GM18951 (cell line): ENCODE data around the gene WDR5.

Experiments used
- POLR2A ChIP-seq: IDR thresholded peaks from 4 replicates; pipeline ENCODE4 v1.6.1; 2011; ENCODE audit warnings: mild to moderate bottlenecking; ENCODE audit not compliant: insufficient read length, insufficient read depth; ENCODE audit errors: extremely low read depth
- in situ Hi-C: fragments of 300-500 bp; cut with MboI; formaldehyde crosslinking; loops from one replicate; pipeline ENCODE4 v1.12.0; 2022; ENCODE audit warnings: low sequenced_read_pairs, mixed read lengths, inconsistent platforms; ENCODE audit not compliant: unreplicated experiment

WDR5 gene

GRCh38 chr9:134187891-134188385, 52.1 kb downstream of the WDR5 start:
- no peak for TF ChIP-seq POLR2A
- in situ Hi-C loops: no loop called here

- in situ Hi-C loops: no loop called here
- no peak for TF ChIP-seq POLR2A
Observed at GRCh38 chr9:134188386-134189144, 52.7 kb downstream of the WDR5 start.

DNA sequence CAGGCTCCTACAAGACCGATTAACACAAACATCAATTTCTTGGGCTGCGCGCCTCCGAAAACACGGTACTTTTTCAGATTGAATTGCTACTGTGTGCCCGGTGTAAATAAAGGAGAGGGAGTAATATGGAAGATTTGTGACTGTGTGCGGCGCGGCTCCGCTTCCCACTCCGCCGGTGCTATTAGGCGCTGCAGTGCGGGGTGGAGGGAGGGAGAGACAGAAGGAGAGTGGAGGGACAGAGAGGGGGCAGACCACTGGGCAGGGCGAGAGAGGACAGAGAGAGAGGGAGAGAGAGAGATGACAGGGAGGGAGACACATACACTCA, 53.2 kb downstream of the WDR5 start:
- in situ Hi-C loops: no loop called here

DNA sequence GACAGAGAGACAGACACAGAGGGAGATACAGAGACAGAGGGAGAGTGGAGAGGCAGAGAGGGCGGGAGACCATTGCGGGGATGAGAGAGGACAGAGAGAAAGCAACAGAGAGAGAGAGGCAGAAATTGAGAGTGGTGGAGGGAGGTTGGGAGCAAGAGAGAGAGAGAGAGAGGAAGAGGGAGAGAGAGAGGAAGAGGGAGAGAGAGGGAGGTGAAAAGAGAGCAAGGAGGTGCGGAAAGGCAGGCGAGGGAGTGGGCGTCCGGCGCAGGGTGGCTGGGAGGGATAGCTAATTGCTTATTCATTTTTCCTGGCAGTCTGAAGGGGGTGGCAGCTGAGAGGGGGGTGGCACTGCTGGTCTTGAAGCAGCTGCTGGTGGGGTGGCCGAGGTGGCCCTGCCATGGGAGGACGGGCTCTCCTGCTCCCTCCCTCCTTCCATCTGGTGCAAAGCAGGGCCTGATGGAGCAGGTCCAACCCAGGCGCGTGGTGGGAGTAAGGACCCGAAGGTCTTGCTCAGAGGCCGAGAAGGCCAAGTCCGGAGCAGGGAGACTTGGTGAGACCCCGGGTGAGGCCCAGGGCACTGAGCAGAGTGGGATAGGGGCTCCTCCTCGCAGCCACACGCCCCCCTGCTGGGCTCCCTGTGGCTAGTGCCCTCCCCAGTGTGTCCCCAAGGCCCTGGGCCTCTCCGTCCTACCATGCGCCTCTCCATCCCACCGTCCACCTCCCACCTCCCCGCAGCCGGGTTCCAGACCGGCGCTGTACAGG, 53.8 kb downstream of the WDR5 start:
- in situ Hi-C loops: no loop called here
- no peak for TF ChIP-seq POLR2A

More for the DNA sequence above, 53.2 kb downstream of the WDR5 start:
- TF ChIP-seq POLR2A: no peak

DNA sequence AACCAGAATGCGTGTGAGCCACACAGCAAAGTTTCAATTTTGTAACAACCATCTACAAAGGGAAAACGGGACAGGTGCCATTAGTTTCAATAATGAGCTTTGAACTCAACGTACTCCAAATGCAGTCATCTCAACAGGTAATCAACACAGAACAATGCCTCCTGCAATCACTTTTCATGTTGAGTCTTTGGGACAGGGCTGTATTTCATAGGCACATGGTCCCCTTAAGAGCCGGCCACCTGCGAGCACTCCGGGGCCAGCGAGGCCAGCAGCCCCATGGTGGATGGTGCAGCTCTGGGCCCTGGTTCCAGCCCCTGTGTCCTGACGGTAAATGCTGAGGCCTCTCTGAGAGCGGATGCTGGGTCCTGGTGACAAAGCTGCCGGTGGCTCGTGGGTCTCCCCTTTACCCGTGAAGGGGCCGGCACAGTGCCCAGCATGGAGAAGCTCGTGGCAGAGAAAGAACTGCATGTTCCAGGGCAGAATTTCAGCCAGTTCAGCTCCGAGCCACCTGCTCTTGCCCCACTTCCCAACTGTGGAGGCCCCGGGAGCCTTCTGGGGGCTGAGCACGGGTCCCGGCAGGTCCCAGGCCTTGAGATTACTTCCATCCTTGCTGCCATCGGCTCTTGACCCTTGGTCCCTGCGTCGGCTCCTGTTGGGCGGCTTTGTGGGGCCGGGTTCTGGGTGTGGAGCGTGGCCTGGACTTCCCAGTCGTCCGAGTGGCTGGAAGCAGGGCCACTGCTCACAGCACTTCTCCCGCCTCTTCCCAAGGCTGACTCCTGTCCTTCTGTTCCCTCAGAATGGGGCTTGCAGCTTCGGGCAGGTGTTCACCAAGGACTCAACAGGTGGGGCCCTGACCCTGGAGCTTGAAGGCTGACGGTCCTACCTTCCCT, 54.6 kb downstream of the WDR5 start:
- TF ChIP-seq POLR2A: no peak
- in situ Hi-C loops: no loop called here

GRCh38 chr9:134191455-134192209, 55.8 kb downstream of the WDR5 start:
- in situ Hi-C loops: no loop called here

DNA sequence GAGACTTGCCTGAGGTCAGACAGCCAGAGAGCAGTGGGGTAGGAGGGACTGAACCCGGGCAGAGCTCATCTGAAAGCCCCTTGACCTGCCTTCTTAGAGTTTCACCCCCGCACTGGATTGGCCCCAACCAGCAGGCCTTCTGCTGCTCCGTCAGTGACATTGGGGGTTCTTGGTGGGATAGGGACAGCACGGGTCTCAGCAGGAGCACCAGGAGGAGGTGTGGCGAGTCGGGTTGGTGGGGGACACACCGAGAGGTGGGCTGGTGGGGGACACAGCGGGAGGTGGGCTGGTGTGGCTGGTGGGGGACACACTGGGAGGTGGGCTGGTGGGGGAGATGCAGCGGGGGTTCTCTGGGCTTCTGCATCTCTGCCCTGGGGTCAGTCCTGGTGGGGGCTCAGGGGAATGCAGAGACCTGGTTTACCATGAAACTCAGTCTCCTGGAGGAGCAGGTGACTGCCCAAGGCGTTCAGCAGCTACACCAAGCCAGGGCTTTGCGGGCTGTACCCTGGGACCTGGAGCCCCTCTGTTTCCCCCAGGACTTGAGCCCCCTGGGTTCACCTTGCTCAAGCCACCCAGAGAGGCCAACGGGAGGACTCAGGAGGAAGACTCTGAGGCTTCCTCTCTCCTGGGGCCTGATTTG, 56.5 kb downstream of the WDR5 start:
- in situ Hi-C loops: no loop called here
- no peak for TF ChIP-seq POLR2A

More at GRCh38 chr9:134191455-134192209, 55.8 kb downstream of the WDR5 start:
- no peak for TF ChIP-seq POLR2A

DNA sequence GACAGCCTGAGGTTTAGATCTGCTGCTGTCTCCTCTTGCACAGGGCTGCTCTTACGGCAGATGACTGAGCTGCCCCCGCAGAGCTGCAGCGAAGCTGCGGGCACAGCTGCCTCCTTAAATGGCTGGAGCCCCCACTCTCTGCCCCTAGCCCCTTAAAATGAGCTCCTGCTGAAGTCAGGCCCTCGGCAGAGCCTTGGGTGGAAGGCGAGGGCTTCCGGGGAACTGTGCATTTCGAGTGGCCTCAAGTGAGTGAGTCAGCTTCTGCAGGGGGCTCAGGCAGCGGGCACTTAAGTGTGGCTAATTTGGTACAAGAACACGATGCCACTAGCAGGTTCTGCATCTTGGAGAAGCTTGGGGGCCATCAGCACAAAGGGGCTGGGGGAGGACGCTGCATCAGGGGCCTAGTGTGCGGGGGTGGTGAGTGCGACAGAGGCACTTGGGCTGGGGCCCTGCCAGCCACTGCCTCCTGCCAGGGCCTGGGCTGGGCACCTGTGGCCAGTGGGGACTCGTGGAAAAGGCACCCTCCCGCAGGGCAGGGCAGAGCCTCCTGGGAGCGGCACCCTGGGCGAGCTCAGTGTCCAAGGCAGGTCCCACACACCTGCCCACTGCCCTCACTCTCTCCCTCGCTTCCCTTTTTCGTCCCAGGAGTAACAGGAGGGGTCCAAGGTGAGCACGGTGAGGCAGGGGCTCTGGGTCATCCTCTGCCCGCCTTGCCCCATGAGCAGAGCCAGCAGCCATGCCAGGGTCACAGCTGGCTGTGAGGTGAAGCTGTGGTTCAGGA, 57.3 kb downstream of the WDR5 start:
- in situ Hi-C loops: no loop called here
- no peak for TF ChIP-seq POLR2A

DNA sequence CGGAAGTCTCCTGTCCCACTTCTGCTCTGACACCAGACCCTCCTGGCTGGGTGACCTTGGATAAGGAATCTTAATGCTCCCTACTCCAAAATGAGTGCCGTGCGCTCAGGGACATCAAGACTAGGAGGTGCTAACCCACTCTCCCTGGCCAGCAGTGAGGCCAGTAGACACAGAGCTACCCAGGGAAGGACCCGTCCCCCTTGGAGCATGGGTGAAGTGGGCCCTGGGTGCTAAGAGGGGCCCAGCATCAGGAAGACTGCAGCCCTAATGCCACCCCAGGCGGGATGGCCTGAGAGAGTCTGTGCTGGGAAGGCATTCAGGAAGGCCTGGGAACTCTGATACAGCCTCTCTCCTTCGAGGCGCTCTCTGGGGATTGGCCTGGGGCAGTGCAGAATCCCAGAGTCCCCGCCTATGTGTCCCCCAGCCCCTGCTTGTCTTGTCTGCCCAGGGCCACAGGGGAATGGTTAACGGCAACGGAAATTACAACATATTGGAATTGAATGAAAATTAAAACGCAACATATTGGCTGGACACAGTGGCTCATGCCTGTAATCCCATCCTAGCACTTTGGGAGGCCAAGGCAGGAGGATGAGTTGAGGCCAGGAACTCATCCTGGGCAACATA, 58.1 kb downstream of the WDR5 start:
- no peak for TF ChIP-seq POLR2A
- in situ Hi-C loops: no loop called here

DNA sequence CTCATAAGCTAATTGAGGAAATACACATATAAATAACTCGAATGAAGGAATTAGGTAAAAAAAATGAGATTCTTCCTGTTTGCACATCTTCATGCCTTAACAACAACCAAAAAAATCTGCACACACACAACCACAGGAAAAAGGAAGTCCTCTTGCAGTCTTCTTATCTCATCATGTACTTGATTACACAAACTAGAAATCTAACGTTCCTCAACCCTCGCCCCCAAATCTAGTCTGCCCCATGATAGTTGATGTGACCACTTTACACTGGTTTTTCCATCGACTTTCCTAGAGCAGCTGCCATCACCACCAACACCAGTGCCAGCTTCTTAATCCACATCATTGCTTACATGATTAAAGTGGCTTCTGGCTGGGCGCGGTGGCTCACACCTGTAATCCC, 59.7 kb downstream of the WDR5 start:
- no peak for TF ChIP-seq POLR2A
- in situ Hi-C loops: no loop called here

- no peak for TF ChIP-seq POLR2A
- in situ Hi-C loops: no loop called here
Observed at GRCh38 chr9:134196911-134197310, 61.0 kb downstream of the WDR5 start.
